HepG2 (cell line): ENCODE data around the gene EVL. TPM values are rescaled to one million over a fixed set of nuclear protein-coding genes. Genes with fewer than 3 reads are reported as not detected.

Source experiments
- CEBPG ChIP-seq: IDR thresholded peaks from 2 replicates; pipeline ENCODE4 v1.6.1; 2016
- FLYWCH1 ChIP-seq: sonication (generic); formaldehyde crosslinking; IDR thresholded peaks from 2 replicates; pipeline ENCODE4 v1.8.1; 2023; ENCODE audit warnings: mild to moderate bottlenecking, missing genetic modification reagents
- GATAD2A ChIP-seq: IDR thresholded peaks from 2 replicates; pipeline ENCODE4 v1.6.1; 2016
- KLF13 ChIP-seq: sonication (generic); formaldehyde crosslinking; IDR thresholded peaks from 2 replicates; pipeline ENCODE4 v1.4.0; 2020; ENCODE audit warnings: mild to moderate bottlenecking, missing genetic modification reagents
- MEIS1 ChIP-seq: sonication (generic); formaldehyde crosslinking; IDR thresholded peaks from 2 replicates; pipeline ENCODE4 v1.9.0; 2021; ENCODE audit warnings: mild to moderate bottlenecking, missing genetic modification reagents, moderate library complexity, borderline replicate concordance
- MTF2 ChIP-seq: sonication (generic); formaldehyde crosslinking; IDR thresholded peaks from 2 replicates; pipeline ENCODE4 v1.5.0; 2020; ENCODE audit warnings: missing genetic modification reagents, borderline replicate concordance
- MYPOP ChIP-seq: sonication (generic); formaldehyde crosslinking; IDR thresholded peaks from 2 replicates; pipeline ENCODE4 v1.8.1; 2023; ENCODE audit warnings: mild to moderate bottlenecking, moderate library complexity, missing genetic modification reagents
- NFKBIZ ChIP-seq: IDR thresholded peaks from 2 replicates; pipeline ENCODE4 v1.6.1; 2018; ENCODE audit warnings: missing genetic modification reagents, missing compliant biosample characterization
- NR1H2 ChIP-seq: sonication (generic); formaldehyde crosslinking; IDR thresholded peaks from 2 replicates; pipeline ENCODE4 v1.8.1; 2022; ENCODE audit warnings: low read depth, missing genetic modification reagents, borderline replicate concordance
- POGZ ChIP-seq: sonication (generic); formaldehyde crosslinking; IDR thresholded peaks from 2 replicates; pipeline ENCODE4 v1.4.0; 2020; ENCODE audit warnings: mild to moderate bottlenecking, missing genetic modification reagents
- POLR2G ChIP-seq: fragments of 200-400 bp; formaldehyde crosslinking; IDR thresholded peaks from 2 replicates; pipeline ENCODE4 v1.6.1; 2018; ENCODE audit warnings: mild to moderate bottlenecking, low read depth, low read length, moderate library complexity
- SMAD9 ChIP-seq: sonication (generic); formaldehyde crosslinking; IDR thresholded peaks from 2 replicates; pipeline ENCODE4 v1.5.1; 2020; ENCODE audit warnings: mild to moderate bottlenecking, missing genetic modification reagents
- ZNF296 ChIP-seq: sonication (generic); formaldehyde crosslinking; conservative IDR thresholded peaks from 2 replicates; pipeline ENCODE4 v1.5.0; 2020; ENCODE audit warnings: mild to moderate bottlenecking, missing genetic modification reagents
- ZNF33B ChIP-seq: sonication (generic); formaldehyde crosslinking; IDR thresholded peaks from 2 replicates; pipeline ENCODE4 v1.5.1; 2020; ENCODE audit warnings: mild to moderate bottlenecking, missing genetic modification reagents
- polyA plus RNA-seq, 8 experiments: library from polyadenylated mRNA; depleted of rRNA in 3 of 8; stranded (reverse) in 7 of 8; unstranded in 1 of 8; fragments of >200 nt; fragmentation: Illumina TruSeq in 4 of 8; extraction: Trizol in 4 of 8; gene quantifications; 2 replicates each; pipeline versions ENCODE4 v1.2.1 to v1.2.3, GENCODE V29; 2011 to 2016; ENCODE audit warnings: low read depth in 4 of 8, missing spikeins in 1 of 8, mixed read lengths in 1 of 8; ENCODE audit not compliant: insufficient read depth in 1 of 8
- total RNA-seq, 5 experiments: library from RNA; depleted of rRNA; stranded (reverse); fragments of >200 nt; fragmentation: Illumina TruSeq; extraction: Trizol; gene quantifications; 2 replicates each; pipeline ENCODE4 v1.2.3, GENCODE V29; 2016; ENCODE audit warnings: low read depth in 1 of 5
- TF ChIP-seq, protein P1 (sequence below): sonication (generic); formaldehyde crosslinking; IDR thresholded peaks from 2 replicates; pipeline ENCODE4 v1.5.0; 2020; ENCODE audit warnings: mild to moderate bottlenecking, missing genetic modification reagents
- TF ChIP-seq, protein P2 (sequence below): sonication (generic); formaldehyde crosslinking; IDR thresholded peaks from 2 replicates; pipeline ENCODE4 v1.4.0; 2020; ENCODE audit warnings: missing genetic modification reagents
- TF ChIP-seq, protein P3 (sequence below): sonication (generic); formaldehyde crosslinking; IDR thresholded peaks from 2 replicates; pipeline ENCODE4 v1.5.0; 2020; ENCODE audit warnings: mild to moderate bottlenecking, missing genetic modification reagents, borderline replicate concordance

EVL gene
- total and polyA plus RNA-seq, 2 of the 13 experiments (the other 11 are each of a cell fraction or from before 2014, with no cell fraction given) = 15.1 to 31.2 TPM

- TF ChIP-seq, protein P1, sequence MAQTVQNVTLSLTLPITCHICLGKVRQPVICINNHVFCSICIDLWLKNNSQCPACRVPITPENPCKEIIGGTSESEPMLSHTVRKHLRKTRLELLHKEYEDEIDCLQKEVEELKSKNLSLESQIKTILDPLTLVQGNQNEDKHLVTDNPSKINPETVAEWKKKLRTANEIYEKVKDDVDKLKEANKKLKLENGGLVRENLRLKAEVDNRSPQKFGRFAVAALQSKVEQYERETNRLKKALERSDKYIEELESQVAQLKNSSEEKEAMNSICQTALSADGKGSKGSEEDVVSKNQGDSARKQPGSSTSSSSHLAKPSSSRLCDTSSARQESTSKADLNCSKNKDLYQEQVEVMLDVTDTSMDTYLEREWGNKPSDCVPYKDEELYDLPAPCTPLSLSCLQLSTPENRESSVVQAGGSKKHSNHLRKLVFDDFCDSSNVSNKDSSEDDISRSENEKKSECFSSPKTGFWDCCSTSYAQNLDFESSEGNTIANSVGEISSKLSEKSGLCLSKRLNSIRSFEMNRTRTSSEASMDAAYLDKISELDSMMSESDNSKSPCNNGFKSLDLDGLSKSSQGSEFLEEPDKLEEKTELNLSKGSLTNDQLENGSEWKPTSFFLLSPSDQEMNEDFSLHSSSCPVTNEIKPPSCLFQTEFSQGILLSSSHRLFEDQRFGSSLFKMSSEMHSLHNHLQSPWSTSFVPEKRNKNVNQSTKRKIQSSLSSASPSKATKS = no peak
- TF ChIP-seq, protein P2, sequence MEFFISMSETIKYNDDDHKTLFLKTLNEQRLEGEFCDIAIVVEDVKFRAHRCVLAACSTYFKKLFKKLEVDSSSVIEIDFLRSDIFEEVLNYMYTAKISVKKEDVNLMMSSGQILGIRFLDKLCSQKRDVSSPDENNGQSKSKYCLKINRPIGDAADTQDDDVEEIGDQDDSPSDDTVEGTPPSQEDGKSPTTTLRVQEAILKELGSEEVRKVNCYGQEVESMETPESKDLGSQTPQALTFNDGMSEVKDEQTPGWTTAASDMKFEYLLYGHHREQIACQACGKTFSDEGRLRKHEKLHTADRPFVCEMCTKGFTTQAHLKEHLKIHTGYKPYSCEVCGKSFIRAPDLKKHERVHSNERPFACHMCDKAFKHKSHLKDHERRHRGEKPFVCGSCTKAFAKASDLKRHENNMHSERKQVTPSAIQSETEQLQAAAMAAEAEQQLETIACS (CRISPR knock-in tag) = peak; percentile 54
- TF ChIP-seq FLYWCH1 (no peak), ZNF33B (CRISPR knock-in tag) (no peak), NFKBIZ (CRISPR knock-in tag) (0 out of 2 replicates have a peak, but pooled peaks have one; percentile 65), ZNF296 (CRISPR knock-in tag) (0 out of 2 replicates have a peak, but pooled peaks have one; percentile 27), MYPOP (CRISPR knock-in tag) (no peak), MEIS1 (CRISPR knock-in tag) (peak; percentile 43; the same call in 1 of the 2 replicates), POGZ (peak; percentile 99), NR1H2 (CRISPR knock-in tag) (no peak), CEBPG (CRISPR knock-in tag) (no peak), SMAD9 (CRISPR knock-in tag) (no peak), MTF2 (CRISPR knock-in tag) (no peak), KLF13 (CRISPR knock-in tag) (no peak), POLR2G (peak; percentile 73), GATAD2A (peak; percentile 71)
- TF ChIP-seq, protein P3, sequence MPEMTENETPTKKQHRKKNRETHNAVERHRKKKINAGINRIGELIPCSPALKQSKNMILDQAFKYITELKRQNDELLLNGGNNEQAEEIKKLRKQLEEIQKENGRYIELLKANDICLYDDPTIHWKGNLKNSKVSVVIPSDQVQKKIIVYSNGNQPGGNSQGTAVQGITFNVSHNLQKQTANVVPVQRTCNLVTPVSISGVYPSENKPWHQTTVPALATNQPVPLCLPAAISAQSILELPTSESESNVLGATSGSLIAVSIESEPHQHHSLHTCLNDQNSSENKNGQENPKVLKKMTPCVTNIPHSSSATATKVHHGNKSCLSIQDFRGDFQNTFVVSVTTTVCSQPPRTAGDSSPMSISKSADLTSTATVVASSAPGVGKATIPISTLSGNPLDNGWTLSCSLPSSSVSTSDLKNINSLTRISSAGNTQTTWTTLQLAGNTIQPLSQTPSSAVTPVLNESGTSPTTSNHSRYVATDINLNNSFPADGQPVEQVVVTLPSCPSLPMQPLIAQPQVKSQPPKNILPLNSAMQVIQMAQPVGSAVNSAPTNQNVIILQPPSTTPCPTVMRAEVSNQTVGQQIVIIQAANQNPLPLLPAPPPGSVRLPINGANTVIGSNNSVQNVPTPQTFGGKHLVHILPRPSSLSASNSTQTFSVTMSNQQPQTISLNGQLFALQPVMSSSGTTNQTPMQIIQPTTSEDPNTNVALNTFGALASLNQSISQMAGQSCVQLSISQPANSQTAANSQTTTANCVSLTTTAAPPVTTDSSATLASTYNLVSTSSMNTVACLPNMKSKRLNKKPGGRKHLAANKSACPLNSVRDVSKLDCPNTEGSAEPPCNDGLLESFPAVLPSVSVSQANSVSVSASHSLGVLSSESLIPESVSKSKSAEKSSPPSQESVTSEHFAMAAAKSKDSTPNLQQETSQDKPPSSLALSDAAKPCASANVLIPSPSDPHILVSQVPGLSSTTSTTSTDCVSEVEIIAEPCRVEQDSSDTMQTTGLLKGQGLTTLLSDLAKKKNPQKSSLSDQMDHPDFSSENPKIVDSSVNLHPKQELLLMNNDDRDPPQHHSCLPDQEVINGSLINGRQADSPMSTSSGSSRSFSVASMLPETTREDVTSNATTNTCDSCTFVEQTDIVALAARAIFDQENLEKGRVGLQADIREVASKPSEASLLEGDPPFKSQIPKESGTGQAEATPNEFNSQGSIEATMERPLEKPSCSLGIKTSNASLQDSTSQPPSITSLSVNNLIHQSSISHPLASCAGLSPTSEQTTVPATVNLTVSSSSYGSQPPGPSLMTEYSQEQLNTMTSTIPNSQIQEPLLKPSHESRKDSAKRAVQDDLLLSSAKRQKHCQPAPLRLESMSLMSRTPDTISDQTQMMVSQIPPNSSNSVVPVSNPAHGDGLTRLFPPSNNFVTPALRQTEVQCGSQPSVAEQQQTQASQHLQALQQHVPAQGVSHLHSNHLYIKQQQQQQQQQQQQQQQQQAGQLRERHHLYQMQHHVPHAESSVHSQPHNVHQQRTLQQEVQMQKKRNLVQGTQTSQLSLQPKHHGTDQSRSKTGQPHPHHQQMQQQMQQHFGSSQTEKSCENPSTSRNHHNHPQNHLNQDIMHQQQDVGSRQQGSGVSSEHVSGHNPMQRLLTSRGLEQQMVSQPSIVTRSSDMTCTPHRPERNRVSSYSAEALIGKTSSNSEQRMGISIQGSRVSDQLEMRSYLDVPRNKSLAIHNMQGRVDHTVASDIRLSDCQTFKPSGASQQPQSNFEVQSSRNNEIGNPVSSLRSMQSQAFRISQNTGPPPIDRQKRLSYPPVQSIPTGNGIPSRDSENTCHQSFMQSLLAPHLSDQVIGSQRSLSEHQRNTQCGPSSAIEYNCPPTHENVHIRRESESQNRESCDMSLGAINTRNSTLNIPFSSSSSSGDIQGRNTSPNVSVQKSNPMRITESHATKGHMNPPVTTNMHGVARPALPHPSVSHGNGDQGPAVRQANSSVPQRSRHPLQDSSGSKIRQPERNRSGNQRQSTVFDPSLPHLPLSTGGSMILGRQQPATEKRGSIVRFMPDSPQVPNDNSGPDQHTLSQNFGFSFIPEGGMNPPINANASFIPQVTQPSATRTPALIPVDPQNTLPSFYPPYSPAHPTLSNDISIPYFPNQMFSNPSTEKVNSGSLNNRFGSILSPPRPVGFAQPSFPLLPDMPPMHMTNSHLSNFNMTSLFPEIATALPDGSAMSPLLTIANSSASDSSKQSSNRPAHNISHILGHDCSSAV (CRISPR knock-in tag) = no peak
These were observed 127.6 kb downstream of the EVL start (continued) for GRCh38 chr14:100192672-100193416.
